GM12801 (cell line): ENCODE results near the gene KLLN.

Experiments used
- CTCF ChIP-seq: IDR thresholded peaks from one replicate; pipeline ENCODE4 v1.5.1; 2011; ENCODE audit warnings: control low read depth; ENCODE audit not compliant: insufficient read length; ENCODE audit errors: extremely low read depth

Gene KLLN

GRCh38 chr10:87863053-87863943 lies at the start of gene KLLN, which contains the start of gene PTEN:
TSS of gene KLLN (minus strand) at chr10:87863533. CDS start at chr10:87862487, 1,046 bp downstream.
TSS of gene PTEN (plus strand) at chr10:87863625. CDS start at chr10:87864470, 845 bp downstream.
- no peak for TF ChIP-seq CTCF

GRCh38 chr10:87896216-87896615 lies 32.9 kb upstream of the KLLN start:
- no peak for TF ChIP-seq CTCF

- TF ChIP-seq CTCF, result no peak
Observed at GRCh38 chr10:87895430-87895829, 32.1 kb upstream of the KLLN start.

GRCh38 chr10:87887548-87888289 lies 24.4 kb upstream of the KLLN start:
- TF ChIP-seq CTCF, result no peak

GRCh38 chr10:87887146-87887545 lies 23.8 kb upstream of the KLLN start:
- no peak for TF ChIP-seq CTCF

- TF ChIP-seq CTCF, result no peak
Observed at GRCh38 chr10:87886635-87887034, 23.3 kb upstream of the KLLN start.

- TF ChIP-seq CTCF, result no peak
Observed at GRCh38 chr10:87882555-87883294, 19.4 kb upstream of the KLLN start.
